NT2/D1 (cell line): ENCODE results near the gene CAMK2N2.
"Not testable (repeated sequence)": the region's sequence is repeated elsewhere in the genome, so short reads cannot be mapped to it uniquely, and the experiment has no call there.

Source experiments
- DNase-seq: peaks from one replicate; pipeline ENCODE4 v3.0.0-alpha.2; 2011; ENCODE audit warnings: low read depth, low spot score
- H3K27me3 ChIP-seq: 2 replicates; pipeline ENCODE4 v1.6.0; 2011; ENCODE audit warnings: mild to moderate bottlenecking; ENCODE audit not compliant: insufficient read length, insufficient read depth
- H3K36me3 ChIP-seq: 2 replicates; pipeline ENCODE4 v1.6.1; 2011; ENCODE audit warnings: mild to moderate bottlenecking, low read length, mixed read lengths; ENCODE audit not compliant: insufficient read depth, insufficient read length
- H3K4me1 ChIP-seq: 2 replicates; pipeline ENCODE4 v1.5.1; 2011; ENCODE audit not compliant: insufficient read depth, insufficient read length
- H3K4me3 ChIP-seq: 2 replicates; pipeline ENCODE4 v1.5.1; 2011; ENCODE audit warnings: low read depth; ENCODE audit not compliant: insufficient read length
- H3K9ac ChIP-seq: 2 replicates; pipeline ENCODE4 v1.6.0; 2011; ENCODE audit warnings: low read depth; ENCODE audit not compliant: insufficient read length
- H3K9me3 ChIP-seq: 2 replicates; pipeline ENCODE4 v1.5.1; 2011; ENCODE audit warnings: mild to moderate bottlenecking, low read length; ENCODE audit not compliant: insufficient read depth
- SUZ12 ChIP-seq: IDR thresholded peaks from 2 replicates; pipeline ENCODE4 v1.6.1; 2011; ENCODE audit not compliant: insufficient read length, insufficient read depth; ENCODE audit errors: extremely low read depth
- YY1 ChIP-seq: IDR thresholded peaks from 2 replicates; pipeline ENCODE4 v1.6.1; 2011; ENCODE audit not compliant: insufficient read length, insufficient read depth
- ZNF274 ChIP-seq: IDR thresholded peaks from 2 replicates; pipeline ENCODE4 v1.6.1; 2011; ENCODE audit warnings: mild to moderate bottlenecking, low read depth, low read length

The CAMK2N2 gene

DNA sequence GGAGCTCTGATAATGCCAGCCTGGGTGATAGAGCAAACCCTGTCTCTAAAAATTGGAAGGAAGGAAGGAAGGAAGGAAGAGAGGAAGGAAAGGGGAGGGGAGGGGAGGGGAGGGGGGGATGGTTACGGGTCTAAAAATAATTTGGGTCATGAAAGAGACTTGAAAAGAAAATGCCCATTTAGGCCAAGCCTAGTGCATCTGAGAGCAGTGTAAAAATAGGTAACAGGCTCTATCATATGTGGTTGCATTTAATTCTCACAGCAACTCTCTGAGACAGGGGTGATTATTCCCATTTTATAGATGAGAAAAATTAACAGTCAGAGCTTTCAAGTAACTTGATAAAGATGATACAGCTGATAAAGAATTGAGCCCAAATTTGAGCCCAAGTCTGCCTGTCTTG lies 10.9 kb upstream of the CAMK2N2 start:
- H3K9me3 ChIP-seq, result no peaks in the 10 kb centered on the region
- no peak overlapping the region for H3K4me3 ChIP-seq
- no peaks in the 10 kb centered on the region for H3K36me3 ChIP-seq
- DNase-seq, result no peak
- TF ChIP-seq SUZ12 (no peak), YY1 (no peak), ZNF274 (no peak)
- peaks cover 3% of the 10 kb centered on the region for H3K4me1 ChIP-seq
- H3K27me3 ChIP-seq, result no peaks in the 10 kb centered on the region
- H3K9ac ChIP-seq, result no peak overlapping the region

DNA sequence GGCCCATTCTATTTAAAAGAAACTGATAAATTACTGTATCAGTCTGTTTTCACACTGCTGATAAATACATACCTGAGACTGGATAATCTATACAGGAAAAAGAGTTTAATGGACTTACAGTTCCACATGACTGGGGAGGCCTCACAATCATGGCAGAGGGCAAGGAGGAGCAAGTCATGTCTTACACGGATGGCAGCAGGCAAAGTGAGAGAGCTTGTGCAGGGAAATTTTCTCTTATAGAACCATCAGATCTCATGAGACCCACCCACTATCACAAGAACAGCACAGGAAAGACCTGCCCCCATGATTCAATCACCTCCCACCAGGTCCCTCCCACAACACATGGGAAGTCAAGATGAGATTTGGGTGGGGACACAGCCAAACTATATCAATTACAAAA lies 5.9 kb upstream of the CAMK2N2 start:
- H3K9ac ChIP-seq, H3K9me3 ChIP-seq, H3K36me3 ChIP-seq, DNase-seq, H3K4me3 ChIP-seq, H3K4me1 ChIP-seq: not testable (repeated sequence)
- peaks cover 22% of the 10 kb centered on the region for H3K27me3 ChIP-seq

DNA sequence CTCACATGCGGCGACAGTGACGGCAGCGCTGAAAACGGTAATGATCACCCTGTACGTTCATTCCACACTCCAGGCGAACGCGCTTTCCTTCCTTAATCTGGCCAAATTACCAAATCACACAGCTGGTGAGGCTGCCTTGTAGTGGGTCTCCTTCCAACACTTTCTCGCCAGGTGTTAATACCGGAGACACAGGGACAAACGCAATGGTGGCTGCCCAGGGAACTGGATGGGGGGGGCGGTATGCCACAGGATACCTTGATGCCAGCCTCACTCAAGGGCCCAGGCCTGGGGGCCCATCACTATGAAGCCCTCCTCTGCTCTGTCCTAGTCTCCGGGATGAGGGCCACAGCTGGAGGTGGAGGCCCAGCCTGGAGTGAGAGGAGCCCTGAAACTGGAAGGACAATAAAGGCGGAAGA lies 1.4 kb upstream of the CAMK2N2 start:
- peaks cover 6% of the 10 kb centered on the region for H3K4me1 ChIP-seq
- H3K27me3 ChIP-seq, result peaks cover 59% of the 10 kb centered on the region
- no peak for DNase-seq
- no peaks in the 10 kb centered on the region for H3K9me3 ChIP-seq
- peak overlapping the region; percentile 82 for H3K4me3 ChIP-seq
- H3K36me3 ChIP-seq, result peaks cover 4% of the 10 kb centered on the region
- peak overlapping the region; percentile 87 for H3K9ac ChIP-seq
- TF ChIP-seq YY1 (no peak), ZNF274 (no peak), SUZ12 (no peak)

- no peaks in the 10 kb centered on the region for H3K9me3 ChIP-seq
- H3K36me3 ChIP-seq, result peaks cover 4% of the 10 kb centered on the region
- DNase-seq, result no peak
- H3K4me1 ChIP-seq, result peaks cover 6% of the 10 kb centered on the region
- peaks cover 64% of the 10 kb centered on the region for H3K27me3 ChIP-seq
- peak overlapping the region; percentile 87 for H3K9ac ChIP-seq
- H3K4me3 ChIP-seq, result peak overlapping the region; percentile 82
- TF ChIP-seq SUZ12 (no peak), YY1 (no peak), ZNF274 (no peak)
Observed at GRCh38 chr3:184261854-184262763, 756 bp upstream of the CAMK2N2 start.

GRCh38 chr3:184260724-184261269 lies 556 bp downstream of the CAMK2N2 start:
- TF ChIP-seq SUZ12 (no peak), ZNF274 (no peak), YY1 (no peak)

DNA sequence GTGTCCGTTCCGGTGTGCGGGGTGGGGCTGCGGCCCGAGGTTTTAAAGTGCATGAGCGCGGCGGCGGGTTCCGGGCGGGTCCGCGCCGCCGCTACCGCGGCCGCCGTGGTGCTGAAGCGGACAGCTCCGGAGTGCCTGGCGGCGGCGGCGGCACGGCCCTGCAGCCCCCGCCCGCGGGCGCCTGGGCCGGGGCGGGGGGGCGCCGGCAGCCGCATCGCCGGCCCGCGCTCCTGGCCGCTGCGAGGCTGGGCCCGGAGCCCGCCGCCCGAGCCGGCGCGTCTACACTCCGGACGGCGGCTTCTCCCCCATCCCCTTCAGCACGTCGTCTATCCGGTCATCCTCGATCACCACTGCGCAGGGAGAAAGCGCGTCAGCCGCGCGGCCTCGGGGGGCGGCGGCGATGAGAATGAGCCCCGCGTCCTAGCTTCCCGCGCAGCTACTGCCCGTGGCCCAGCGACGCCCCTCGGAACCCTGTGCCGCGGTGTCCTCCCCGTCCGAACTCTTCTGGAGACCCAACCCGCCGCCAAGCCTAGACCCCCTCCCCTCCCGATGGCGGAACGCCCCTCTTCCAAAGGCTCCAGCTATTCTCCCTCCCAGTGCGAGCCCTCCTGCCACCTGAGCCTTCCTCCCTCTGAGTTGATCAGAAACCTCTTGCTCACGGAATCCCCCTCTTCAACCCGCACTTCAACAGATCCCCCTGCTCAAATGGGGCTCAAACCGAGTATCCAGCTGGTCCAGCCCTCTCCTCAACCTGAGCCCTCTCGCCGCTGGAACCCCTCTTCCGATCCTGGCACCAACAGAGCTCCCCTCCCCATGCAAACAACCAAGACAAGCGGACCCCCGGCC lies 1.3 kb downstream of the CAMK2N2 start:
- no peak for DNase-seq
- TF ChIP-seq YY1 (no peak), SUZ12 (peak; percentile 63)
- Histone ChIP-seq H3K9me3 (no peaks in the 10 kb centered on the region), H3K27me3 (peaks cover 64% of the 10 kb centered on the region), H3K36me3 (peaks cover 4% of the 10 kb centered on the region), H3K9ac (peak overlapping the region; percentile 77), H3K4me1 (peaks cover 6% of the 10 kb centered on the region), H3K4me3 (peak overlapping the region; percentile 67)

More at GRCh38 chr3:184260724-184261269, 556 bp downstream of the CAMK2N2 start:
- Histone ChIP-seq H3K4me1 (peaks cover 6% of the 10 kb centered on the region), H3K4me3 (peak overlapping the region; percentile 67), H3K27me3 (peaks cover 64% of the 10 kb centered on the region), H3K9me3 (no peaks in the 10 kb centered on the region), H3K9ac (peak overlapping the region; percentile 77), H3K36me3 (peaks cover 4% of the 10 kb centered on the region)
- no peak for DNase-seq

DNA sequence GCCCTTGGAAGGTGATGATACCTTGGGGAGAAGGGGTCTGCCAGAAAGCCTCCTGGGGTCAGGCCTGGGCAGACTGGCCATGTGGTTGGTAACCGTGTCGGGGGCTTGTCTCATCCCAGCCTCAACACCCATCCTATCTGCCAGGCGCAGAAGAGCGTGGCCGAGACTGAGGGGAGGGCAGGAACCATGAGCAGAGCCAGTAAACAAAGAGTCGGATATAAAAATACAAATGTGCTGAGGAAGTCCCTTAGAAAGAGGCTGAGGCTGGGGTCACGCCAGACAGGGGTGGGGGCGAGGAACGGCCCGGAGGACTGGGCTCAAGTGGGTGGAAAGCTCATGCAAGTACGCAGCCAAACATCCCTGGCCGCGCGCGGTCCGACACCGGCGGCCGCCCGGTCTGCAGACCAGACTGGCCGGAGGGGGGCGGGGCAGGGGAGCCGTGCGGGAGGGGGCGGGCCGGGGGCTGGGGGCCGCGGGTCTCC lies 1.9 kb downstream of the CAMK2N2 start:
- peak; percentile 87 for TF ChIP-seq SUZ12
- TF ChIP-seq ZNF274, result no peak
- TF ChIP-seq YY1, result no peak
- H3K27me3 ChIP-seq, result peaks cover 61% of the 10 kb centered on the region
- DNase-seq, result no peak
- H3K4me3 ChIP-seq, result no peak overlapping the region
- peaks cover 4% of the 10 kb centered on the region for H3K36me3 ChIP-seq
- H3K9me3 ChIP-seq, result no peaks in the 10 kb centered on the region
- H3K9ac ChIP-seq, result no peak overlapping the region
- peaks cover 6% of the 10 kb centered on the region for H3K4me1 ChIP-seq
